22Rv1 (cell line): ENCODE results near the gene GBE1.

Experiments used
- H3K27ac ChIP-seq: fragments of 450-650 bp; 2 replicates; pipeline ENCODE4 v1.5.1; 2017
- CTCF ChIP-seq: fragments of 450-650 bp; IDR thresholded peaks from 2 replicates; pipeline ENCODE4 v1.5.1; 2017; ENCODE audit warnings: mild to moderate bottlenecking
- ZFX ChIP-seq: fragments of 450-650 bp; IDR thresholded peaks from 2 replicates; pipeline ENCODE4 v1.6.1; 2017; ENCODE audit warnings: antibody characterized with exemption, borderline replicate concordance

The GBE1 gene

GRCh38 chr3:81518945-81519344, 242.5 kb downstream of the GBE1 start:
- no peak for TF ChIP-seq CTCF
- TF ChIP-seq ZFX = no peak

GRCh38 chr3:81516042-81516441, 245.4 kb downstream of the GBE1 start:
- TF ChIP-seq CTCF = no peak
- no peak for TF ChIP-seq ZFX
- H3K27ac ChIP-seq = no peak overlapping the region

More at GRCh38 chr3:81518945-81519344, 242.5 kb downstream of the GBE1 start:
- no peak overlapping the region for H3K27ac ChIP-seq

- TF ChIP-seq ZFX (no peak), CTCF (no peak)
- H3K27ac ChIP-seq = no peak overlapping the region
Measured at GRCh38 chr3:81513591-81513990, 247.9 kb downstream of the GBE1 start.

- no peak overlapping the region for H3K27ac ChIP-seq
- TF ChIP-seq CTCF (no peak), ZFX (no peak)
Measured at GRCh38 chr3:81503026-81503425, 258.4 kb downstream of the GBE1 start.

GRCh38 chr3:81502236-81502635, 259.2 kb downstream of the GBE1 start:
- H3K27ac ChIP-seq = no peak overlapping the region
- TF ChIP-seq ZFX (no peak), CTCF (no peak)

- TF ChIP-seq ZFX (no peak), CTCF (no peak)
- H3K27ac ChIP-seq = no peak overlapping the region
Measured at GRCh38 chr3:81500039-81500438, 261.4 kb downstream of the GBE1 start.

GRCh38 chr3:81497572-81498251, 263.7 kb downstream of the GBE1 start:
- H3K27ac ChIP-seq = no peak overlapping the region
- TF ChIP-seq ZFX (no peak), CTCF (no peak)
